ENCODE results near the gene HS3ST1.
A peak's percentile ranks its signal among the peaks of the same experiment; 100 is the strongest.

Gene HS3ST1

DNA sequence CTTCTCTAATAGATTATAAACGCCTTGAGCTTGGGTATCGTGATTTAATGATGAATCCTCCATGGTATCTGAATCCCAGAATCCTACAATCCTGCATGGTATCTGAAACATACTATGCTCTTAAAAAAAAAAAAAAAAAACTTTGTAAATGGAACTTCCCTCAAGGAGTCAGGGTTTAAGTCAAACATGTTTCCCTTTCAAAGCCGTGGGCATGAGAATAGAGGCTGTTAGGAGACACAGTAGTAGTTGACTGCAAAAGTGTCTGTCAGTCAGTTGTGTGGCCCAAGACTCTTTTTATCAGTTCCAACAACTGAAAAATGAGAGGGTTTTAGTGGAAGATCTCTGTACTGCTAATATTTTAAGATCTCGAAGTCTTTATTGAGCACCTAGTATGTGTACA lies 2.4 kb upstream of the HS3ST1 start:
- DNase-seq, result no peak

DNA sequence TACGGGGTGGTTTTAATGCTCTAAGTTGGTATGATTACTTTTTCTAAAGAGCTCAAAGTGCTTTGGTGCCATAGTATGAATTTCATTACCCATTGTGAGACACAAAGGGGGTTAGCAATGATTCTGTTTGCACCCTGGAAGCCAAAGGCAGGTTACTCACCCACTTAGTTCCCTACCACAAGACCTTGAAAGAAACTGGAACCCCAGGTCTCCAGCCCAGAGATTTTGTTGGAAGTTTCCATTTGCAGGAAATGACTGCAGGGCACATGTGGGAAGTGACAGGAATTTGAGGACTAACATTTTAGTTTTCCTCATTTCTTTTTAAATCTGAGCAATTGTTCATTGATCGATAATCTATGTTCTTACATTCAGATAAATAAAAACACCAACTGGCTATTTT lies 1.8 kb upstream of the HS3ST1 start:
- no peak for DNase-seq

DNA sequence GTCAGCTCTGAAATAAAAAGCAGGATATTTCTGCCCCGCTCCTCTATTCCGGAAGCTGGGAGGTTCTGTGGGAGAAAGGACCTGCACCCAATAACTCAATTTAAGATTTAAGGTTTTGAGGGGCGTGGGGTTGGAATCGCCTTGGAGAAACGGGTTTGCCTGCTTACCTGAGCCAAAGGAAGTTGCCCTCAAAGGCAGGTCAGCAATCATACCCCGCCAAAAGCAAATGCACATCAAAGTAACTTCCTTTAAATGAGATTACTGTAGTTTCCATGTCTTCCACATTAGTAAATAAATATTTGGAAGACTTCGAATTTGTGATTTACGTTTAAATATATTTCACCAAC lies 978 bp upstream of the HS3ST1 start:
- no peak for DNase-seq

DNA sequence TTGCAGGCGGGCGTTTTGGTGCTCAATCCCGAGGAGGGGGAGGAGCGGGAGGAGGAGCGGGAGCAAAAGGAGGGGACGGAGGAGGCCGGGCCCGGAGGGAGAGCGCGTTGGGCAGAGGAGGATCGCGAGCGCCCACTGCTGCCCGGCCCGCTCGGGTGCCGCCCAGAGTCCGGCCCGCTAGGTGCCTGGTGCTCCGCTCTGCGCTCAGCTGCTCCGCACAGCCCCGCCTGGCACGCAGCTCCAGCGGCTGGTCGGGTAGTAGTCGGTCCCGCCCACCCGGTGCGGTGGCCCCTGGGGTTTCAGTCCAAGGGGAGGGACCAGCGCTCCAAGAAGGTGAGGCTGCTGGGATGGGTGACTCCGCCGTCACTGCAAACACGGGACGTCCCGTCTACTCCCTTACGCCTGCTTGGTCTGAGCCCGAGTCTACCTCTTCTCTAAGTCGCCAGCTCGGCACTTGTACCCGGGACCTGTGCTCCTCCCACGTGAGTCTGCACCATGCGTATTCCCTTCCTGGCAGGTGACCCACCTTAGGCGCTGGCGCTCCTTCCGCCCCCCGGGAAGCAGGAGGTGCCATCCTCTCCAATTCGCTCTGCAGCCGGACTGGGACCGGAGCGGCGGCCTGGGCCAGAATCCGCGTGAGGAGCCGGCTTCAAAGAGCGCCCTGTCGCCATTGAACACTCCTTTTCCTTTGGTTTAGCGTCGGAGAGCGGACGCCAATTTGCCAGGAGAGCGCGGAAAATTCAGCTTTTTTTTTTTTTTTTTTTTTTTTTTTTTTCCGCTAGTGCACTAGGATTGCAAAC lies 405 bp upstream of the HS3ST1 start:
- DNase-seq, result peak; percentile 35

DNA sequence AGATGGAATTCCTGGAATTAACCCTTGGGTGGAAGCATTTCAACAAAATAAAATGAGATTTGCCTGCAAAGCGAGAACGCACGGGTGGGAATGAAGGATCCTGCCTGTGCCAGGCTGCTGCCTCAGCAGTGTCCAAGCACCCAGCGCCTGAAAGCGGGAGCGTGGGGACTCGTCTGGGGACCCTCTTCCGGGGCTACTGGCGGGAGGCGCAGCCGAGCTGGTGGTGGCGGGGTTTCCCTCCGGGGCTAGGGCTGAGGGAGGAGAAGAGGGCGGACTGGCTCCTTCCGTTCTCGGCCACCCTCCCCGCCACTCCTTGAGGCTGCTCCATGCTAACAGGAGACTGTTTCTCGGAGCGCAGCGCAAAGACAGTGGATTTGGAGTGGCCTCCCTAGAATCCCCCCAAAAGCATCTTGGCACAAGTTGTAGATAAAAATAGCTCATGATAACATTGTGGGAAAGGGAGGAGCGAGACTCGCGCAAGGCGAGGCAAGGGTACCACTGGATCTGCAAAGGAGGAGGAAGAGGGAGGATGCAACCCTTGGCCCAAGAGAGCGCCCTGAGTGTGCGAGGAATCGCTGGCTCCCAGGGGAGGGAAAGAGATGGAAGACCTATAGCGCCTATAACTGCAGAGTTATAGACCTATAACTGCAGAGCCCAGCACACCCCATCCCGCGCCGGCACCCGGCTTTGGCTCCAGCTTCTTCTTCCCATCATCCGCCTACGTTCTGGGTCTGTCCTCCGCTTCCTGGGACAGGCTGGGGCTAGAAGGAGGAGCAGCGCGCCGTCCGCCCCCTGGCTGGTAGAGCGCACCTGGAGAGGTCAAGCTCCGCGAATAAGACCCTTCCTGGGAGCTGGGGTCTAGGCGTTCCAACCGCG lies 1.3 kb downstream of the HS3ST1 start:
- no peak for DNase-seq

DNA sequence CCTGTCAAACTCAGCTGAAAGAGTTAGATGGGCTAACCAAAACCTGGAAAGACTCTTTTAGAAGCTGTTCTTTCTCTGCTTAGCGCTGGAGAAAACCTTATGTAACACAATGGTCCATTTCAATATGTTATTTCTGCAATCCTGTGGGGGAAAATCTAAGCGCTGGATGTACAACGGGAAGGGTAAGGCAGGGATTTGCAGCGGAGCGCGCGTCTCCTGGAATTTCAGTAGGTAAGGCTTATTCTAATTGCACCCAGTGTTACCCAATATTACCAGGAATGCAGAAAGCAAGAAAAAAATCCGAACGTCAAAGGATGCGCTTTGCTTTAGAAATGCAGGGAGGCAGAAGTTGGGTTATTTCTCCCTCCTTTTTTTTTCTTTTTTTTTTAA lies 2.0 kb downstream of the HS3ST1 start:
- no peak for DNase-seq

DNA sequence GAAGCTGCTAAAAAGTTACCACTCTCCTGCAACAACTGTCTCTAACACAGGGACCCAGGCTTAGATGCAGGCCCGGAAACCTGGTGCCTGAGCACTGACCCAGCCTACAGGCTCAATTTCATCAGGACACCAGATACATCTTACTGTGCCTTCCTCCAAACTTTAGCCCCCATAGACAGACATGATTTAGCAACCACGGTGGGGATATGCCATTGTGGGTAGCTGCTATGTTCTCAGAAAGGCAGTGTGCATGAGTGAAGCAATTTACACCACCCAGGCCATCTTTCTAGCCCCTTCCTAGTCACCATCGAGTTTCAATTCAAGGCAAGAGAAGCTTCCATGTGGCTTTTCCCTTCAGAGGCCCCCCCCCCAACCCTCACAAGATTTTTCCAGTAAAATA lies 2.7 kb downstream of the HS3ST1 start:
- no peak for DNase-seq

DNA sequence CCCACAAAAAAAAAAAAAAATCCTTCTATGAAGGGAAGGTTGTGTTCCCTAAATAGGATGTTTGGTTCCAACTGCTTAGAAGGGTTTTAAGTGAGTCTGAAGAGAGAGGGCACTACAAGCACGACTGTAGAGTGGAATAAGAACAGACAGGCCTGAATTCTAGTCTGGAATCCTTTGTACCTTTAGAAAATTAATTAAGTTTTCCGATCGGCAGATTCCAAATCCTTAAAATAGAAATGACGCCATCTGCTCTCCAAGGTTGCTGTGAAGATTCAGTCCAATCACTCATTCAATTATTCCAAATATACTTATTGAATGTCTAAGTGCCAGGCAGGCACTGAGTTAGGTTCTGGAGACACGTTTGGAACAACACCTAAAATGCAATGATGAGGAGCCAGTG lies 3.8 kb downstream of the HS3ST1 start:
- no peak for DNase-seq

DNA sequence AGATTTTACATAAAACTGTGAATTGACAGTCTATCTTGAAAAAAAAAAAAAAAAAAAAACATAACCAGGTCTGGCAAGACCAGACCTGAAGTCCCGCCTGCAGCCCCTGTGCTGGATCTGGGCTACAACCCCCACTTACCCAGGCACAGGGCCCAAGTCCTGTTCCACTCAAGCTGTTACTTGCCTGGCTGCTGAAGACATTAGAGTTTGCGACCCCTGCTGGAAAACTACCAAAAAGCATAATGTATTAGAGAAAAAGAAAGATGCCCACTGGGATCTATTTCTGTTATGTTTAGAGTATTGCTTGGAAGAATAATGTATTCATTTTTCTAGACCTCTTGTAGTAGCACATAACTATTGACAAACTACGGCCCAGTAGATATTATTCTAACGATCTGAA lies 4.7 kb downstream of the HS3ST1 start:
- DNase-seq, result no peak

DNA sequence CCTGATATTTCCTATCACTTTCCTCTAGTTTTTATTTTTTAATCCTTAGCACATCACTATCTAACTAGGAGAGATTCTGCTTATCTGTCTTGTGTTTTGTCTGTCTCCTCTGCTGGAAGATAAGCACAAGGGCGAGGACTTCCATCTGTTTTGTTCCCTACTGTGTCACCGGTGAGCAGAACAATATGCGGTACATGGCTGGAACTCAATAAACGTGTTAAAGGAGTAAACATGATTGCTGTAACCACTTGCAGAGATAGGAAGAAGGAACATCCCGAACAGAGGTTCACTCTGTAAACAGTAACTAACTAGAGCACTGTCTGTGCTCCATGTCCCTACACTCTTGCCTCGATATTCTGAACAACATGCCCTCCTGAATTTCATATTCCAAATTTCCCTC lies 5.2 kb downstream of the HS3ST1 start:
- no peak for DNase-seq

DNA sequence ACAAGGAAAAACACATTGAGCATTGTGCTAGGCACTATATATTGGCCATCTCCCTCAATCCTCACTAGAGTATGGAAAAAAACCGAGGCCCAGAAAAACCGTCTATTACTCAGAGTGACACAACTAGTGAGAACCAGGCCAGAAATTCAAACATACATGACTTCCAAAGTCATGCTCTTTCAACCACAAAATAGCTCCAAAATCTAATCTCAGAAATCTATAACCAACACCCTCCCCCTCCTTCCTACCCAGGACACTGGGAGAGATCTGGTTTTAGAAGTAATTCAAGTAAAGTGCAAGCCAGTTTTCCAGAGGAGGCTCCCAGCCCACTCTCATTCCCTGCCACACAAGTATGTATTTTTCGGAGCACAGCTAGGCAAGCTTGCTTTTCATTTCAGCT lies 7.6 kb downstream of the HS3ST1 start:
- DNase-seq, result no peak

DNA sequence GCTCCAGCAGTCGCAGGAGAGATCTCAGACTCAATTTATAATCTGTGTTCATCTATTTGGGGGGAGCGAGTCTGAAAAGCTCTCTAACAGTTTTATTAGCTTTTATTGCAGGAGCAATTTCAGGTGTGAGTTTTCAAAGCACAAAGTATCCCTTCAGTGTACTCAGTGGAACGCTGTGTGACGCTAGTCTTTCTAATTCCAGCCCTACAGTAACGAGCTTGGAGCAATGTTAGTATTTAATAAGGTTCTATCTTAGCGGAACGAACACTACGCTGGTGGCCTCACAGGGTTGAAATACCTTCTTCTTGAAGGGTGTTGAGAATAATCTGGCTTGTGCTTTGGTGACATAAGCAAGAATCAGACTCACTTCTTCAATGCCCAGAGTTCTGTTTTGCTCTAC lies 8.4 kb downstream of the HS3ST1 start:
- DNase-seq, result no peak

DNA sequence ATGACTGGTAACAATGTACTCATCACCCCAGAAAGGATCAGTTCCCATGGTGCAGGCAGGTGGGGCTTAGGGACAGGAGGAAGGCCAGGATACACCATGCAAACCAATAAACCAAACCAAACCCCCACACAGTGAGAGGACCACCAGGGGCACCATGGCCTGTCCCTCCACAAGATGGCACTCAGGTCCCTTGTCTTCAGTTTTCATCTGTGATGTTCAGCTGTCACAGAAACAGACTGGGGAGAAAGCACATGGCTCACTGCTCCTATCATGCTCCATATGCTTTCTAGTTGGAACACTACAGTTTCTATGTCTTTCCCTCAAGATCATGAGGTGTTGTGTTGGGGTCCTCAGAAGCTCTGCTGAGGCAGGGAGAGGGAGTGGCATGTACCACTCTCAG lies 10.1 kb downstream of the HS3ST1 start:
- peak; percentile 18 for DNase-seq

DNA sequence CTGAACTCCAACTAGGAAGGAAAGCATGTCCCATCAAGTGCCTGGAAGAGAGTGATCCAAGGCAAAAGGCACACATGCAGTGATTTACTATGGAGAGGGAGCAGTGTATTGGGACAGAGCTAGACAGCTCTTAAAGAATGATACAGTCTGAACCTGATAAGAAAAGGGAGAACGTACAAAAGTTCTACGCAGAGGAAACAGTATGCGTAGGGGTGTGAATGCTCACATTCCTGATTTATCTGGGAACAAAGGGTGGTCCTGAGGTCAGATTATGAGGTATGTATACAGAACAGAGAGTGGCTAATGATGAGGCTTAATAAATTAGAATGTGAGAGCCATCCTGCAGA lies 12.0 kb downstream of the HS3ST1 start:
- no peak for DNase-seq

DNA sequence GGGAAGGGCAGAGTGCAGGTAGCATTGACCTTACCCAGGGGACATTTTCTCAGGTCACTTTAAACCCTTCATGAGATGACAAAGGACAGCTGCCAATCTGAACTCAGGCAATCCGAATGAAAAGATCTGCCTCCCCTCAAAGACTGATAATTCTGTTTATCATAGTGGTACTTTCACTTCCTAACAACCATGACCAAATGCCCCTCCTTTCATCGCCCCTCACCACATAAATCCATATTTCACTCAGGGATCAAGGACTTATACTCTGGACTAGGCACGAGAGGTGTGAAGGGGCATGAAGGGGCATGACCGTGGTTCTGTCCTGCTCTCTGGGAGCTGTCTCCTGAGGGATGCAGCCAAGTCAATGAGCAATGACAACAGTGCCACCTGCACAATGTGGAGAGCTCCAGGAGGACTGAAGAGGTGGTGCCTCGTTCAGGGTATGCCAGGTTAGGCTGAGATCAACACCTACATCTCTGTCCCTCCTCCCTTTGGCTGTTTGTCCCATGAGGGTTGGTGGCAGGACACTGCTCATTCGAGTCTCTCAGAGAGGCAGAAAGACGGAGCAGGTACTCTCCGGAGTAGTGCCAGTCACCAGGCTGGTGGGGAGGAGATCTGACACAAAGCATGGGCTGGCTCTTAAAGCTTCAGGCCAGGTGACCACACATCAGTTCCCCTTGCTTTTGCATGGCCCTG lies 12.5 kb downstream of the HS3ST1 start:
- no peak for DNase-seq

DNA sequence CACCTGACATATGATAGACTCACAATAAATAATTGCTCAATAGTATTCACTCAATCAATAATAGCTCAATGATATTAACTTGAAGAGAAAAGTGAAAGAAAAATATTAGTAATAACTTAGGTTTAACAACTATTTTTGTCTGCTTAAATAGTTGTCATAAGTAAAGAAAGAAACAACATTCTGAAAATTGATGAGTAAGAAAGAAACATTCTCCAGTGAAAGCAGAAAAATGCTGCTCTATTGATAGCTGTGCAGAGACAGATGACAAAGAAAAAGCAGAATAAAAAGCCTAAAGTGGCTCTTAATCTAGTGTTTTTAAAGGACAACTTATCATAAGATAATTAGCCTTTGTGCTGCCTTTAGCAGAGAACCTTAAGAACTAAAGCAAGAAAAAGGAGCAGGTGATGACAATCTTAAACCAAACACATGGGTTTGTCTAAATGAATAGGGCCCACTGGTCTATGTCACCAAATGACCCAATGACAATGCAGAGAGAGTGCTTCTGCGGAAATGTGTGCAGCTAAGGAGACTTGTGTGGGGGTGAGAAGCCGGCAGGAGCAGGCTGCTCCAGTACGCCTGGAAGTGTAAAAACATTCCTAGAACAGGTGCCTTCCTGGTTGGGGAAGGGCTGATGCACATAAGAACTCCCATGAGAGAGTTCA lies 13.2 kb downstream of the HS3ST1 start:
- DNase-seq, result no peak

DNA sequence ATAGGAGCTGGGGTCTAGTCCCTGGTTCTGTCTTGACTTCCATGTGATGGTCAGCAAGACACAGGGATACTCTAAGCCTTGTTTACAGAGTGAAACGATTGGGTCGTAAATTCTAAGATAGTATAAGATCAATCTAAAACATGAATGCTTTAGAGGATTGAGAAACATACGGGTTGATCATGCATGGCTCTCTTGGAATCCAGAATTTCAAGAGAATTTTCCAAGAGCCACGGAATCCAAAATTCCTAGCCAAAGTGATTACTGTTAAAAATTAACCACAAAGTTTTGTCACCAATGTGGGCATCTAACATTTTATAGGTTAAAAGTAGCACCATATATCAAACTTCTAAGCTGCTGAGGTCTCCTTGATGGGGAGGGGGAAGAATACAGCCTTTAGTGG lies 16.5 kb downstream of the HS3ST1 start:
- DNase-seq, result no peak

DNA sequence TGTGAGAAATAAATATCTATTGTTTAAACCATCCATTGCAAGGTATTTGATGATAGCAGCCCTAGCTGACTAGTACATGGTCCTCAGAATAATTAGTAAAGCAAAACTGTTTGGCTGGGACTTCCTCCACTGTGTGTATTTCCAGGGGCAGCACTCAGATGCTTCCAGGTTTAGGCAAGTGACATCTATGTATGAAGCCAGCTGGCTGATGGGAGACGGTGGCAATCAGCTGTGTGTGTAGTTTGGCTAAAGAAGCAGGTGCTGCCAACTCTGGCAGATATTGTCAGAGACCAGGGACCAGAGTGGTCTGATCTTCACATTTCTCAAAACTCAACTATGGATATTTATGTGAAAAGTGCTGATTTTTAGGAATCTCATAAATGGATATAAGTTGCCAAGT lies 19.1 kb downstream of the HS3ST1 start:
- DNase-seq, result no peak

DNA sequence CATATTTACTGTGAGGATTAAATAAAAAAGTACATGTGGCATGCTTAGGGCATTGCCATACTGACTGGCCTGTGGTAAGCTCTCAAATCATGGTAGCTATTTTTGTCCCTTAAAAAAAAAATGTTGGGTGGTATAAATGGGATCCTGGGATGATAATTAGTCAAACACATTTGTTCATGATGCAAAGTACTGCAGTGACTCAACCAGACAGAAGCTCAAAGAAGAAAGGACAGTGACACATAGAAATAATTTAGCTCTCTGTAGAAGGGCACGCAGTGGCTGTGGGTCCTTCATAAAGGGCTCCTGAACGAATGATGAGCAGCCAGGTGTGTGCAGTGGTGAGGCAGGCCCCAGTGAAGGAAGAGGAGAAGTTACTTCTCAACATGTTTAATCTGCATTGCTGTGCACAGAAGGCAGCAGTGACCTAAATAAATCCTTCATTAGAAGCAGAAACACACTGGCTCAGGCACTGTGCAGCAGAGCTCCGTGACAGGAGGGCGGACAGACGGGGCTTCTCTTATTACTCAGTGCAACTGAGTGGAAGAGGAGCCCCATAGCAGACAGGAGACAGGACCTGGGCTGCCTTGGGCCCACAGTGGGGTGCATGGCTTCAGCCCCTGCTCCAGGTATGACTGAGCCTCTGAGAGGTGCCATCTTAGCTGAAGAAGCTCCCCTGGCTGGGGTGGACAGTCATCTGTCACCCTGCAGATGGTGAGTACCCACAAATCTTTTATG lies 20.3 kb downstream of the HS3ST1 start:
- DNase-seq, result no peak

DNA sequence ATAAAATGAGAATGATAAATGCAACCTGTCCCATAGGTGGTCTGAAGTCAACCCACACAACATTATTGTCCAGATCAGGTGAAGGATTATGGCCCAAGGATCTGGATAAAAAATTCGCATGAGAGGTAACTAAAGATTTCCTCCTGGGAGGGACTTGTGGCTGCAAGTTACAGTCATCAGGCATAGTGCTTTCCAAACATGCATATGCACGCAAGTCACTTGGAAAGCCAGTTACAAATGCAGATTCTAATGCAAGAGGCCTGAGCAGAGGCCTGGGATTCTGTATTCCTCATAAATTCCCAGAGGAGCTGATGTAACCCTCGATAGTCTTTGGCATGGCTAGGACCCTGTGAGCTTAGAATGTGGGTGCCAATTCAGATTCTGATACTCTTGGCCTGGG lies 21.1 kb downstream of the HS3ST1 start:
- no peak for DNase-seq

DNA sequence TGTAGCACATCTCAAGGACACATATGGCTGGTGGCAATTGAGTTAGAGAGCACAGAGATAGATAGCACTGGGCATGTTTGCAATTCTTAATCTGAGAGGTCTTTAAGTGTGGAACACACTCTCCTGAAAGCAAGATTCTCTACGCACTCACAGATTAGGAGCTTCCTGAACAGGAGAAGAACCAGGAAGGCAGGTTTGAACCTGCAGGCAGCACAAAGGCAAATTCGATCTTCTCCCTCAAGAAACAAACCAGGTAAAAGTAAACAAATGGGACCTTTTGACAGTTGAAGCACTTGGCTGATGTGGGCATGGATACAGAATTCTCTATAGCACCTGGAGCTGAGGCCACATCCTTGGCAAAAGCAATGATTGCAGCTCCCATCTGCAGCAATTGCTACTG lies 24.3 kb downstream of the HS3ST1 start:
- DNase-seq, result no peak

DNA sequence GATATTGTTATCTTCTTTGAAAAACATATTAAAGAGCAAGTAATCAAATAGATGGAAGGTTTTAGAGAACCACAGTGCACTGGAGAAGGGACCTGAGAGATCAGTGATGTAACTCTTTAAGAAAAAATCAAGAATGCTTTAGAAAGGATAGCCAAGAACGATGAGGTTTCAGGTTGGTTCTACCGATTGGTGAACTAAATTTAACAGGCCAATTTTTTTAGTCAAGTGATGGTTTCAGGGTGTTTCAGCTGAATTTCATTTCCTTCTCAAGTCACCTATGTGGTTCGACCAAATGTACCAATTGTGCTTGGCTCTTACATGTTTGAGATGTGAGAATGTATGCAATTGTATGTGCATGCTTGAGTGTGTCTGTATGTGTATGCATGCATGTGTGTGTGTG lies 26.5 kb downstream of the HS3ST1 start:
- no peak for DNase-seq

DNA sequence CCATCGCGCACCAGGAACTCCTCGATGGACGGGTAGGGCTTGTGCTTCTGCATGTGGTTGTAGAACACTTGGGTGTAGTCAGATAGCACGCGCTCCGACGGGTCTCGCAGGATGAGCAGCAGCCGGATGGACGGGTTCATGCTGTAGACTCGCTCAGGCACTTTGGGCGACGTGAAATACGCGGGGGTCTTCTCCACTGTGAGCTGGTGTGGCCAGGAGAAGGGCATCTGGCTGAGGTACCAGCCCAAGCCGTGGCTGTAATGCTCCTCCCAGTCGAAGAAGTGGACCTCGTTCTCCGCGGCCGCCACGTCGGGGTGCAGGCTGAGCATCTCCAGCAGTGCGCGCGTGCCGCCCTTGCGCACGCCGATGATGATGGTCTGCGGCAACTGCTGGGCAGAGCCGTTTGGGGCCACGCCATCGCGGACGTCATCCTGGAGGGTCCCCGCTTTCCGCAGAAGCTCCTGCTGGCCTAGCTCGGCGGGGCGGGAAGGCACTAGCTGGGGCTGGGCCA lies 29.2 kb downstream of the HS3ST1 start:
- DNase-seq, result no peak
